ENCODE data around the gene KCNJ6.

The KCNJ6 gene

GRCh38 chr21:37618081-37618480 is 298.2 kb downstream of the KCNJ6 start:
- no peak for DNase-seq (ENCODE audit: low read depth)
- no peak overlapping the region for H3K4me3 ChIP-seq (ENCODE audit: control insufficient read depth, low read depth, low read length)
- no peak for TF ChIP-seq CTCF (IDR thresholded peaks at IDR 0.05; ENCODE audit: control insufficient read depth, insufficient read depth, low read depth, low read length, missing control alignments)

GRCh38 chr21:37615962-37616361 is 300.3 kb downstream of the KCNJ6 start:
- no peak for TF ChIP-seq CTCF (IDR thresholded peaks at IDR 0.05; ENCODE audit: control insufficient read depth, insufficient read depth, low read depth, low read length, missing control alignments)
- H3K4me3 ChIP-seq (ENCODE audit: control insufficient read depth, low read depth, low read length): no peak overlapping the region
- no peak for DNase-seq (ENCODE audit: low read depth)

GRCh38 chr21:37614351-37614875 is 301.8 kb downstream of the KCNJ6 start:
- TF ChIP-seq CTCF (IDR thresholded peaks at IDR 0.05; ENCODE audit: control insufficient read depth, insufficient read depth, low read depth, low read length, missing control alignments): no peak
- no peak for DNase-seq (ENCODE audit: low read depth)

GRCh38 chr21:37607081-37607480 is 309.2 kb downstream of the KCNJ6 start:
- no peak for DNase-seq (ENCODE audit: low read depth)
- TF ChIP-seq CTCF (IDR thresholded peaks at IDR 0.05; ENCODE audit: control insufficient read depth, insufficient read depth, low read depth, low read length, missing control alignments): no peak
- H3K4me3 ChIP-seq (ENCODE audit: control insufficient read depth, low read depth, low read length): no peak overlapping the region

More at GRCh38 chr21:37614351-37614875, 301.8 kb downstream of the KCNJ6 start:
- no peak overlapping the region for H3K4me3 ChIP-seq (ENCODE audit: control insufficient read depth, low read depth, low read length)

GRCh38 chr21:37606549-37606948 is 309.7 kb downstream of the KCNJ6 start:
- DNase-seq (ENCODE audit: low read depth): no peak
- H3K4me3 ChIP-seq (ENCODE audit: control insufficient read depth, low read depth, low read length): no peak overlapping the region
- no peak for TF ChIP-seq CTCF (IDR thresholded peaks at IDR 0.05; ENCODE audit: control insufficient read depth, insufficient read depth, low read depth, low read length, missing control alignments)

- H3K4me3 ChIP-seq (ENCODE audit: control insufficient read depth, low read depth, low read length): no peak overlapping the region
- DNase-seq (ENCODE audit: low read depth): no peak
- TF ChIP-seq CTCF (IDR thresholded peaks at IDR 0.05; ENCODE audit: control insufficient read depth, insufficient read depth, low read depth, low read length, missing control alignments): no peak
These were observed 311.3 kb downstream of the KCNJ6 start for GRCh38 chr21:37605006-37605405.

GRCh38 chr21:37603129-37603528 is 313.1 kb downstream of the KCNJ6 start:
- DNase-seq (ENCODE audit: low read depth): no peak
- no peak overlapping the region for H3K4me3 ChIP-seq (ENCODE audit: control insufficient read depth, low read depth, low read length)
- TF ChIP-seq CTCF (IDR thresholded peaks at IDR 0.05; ENCODE audit: control insufficient read depth, insufficient read depth, low read depth, low read length, missing control alignments): no peak

Measured in AG09309 (cell line).